Cardiac fibroblast (primary cell): ENCODE results near the gene STKLD1.

ENCODE experiments used
- DNase-seq, 2 donors: peaks; one replicate each; pipeline versions ENCODE4 v3.0.0 to v3.0.0-alpha.2; 2010; ENCODE audit warnings: low read depth in 2 of 2
- H3K4me3 ChIP-seq, 2 donors: replicated peaks in 1 of 2; 1 replicate in 1 of 2; 2 replicates in 1 of 2; pipeline ENCODE4 v1.5.1; 2011; ENCODE audit warnings: low read depth in 2 of 2, low read length in 2 of 2, mild to moderate bottlenecking in 2 of 2, moderate library complexity in 1 of 2
- TF ChIP-seq, protein P1 (sequence below): IDR thresholded peaks from one replicate; pipeline ENCODE4 v1.5.1; 2011; ENCODE audit warnings: low read depth, mild to moderate bottlenecking, low read length, inconsistent platforms

The STKLD1 gene

DNA sequence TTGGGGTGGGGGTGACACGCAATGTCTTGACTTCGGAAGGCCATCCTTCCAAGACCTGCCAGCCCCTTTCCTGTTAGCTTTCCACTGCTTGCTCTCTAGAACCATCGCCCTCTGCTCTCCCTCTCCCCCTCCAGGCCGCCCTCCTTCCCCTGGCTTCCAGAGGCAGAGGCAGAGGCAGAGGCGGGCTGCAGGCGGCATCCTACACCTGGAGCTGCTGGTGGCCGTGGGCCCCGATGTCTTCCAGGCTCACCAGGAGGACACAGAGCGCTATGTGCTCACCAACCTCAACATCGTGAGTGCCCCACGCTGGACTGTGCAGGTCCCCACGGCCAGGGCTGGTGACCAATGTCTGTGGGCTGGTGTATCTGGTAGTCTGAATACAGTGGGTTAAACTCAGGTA, 48.0 kb downstream of the STKLD1 start:
- H3K4me3 ChIP-seq, result no peak overlapping the region
- TF ChIP-seq, protein P1, sequence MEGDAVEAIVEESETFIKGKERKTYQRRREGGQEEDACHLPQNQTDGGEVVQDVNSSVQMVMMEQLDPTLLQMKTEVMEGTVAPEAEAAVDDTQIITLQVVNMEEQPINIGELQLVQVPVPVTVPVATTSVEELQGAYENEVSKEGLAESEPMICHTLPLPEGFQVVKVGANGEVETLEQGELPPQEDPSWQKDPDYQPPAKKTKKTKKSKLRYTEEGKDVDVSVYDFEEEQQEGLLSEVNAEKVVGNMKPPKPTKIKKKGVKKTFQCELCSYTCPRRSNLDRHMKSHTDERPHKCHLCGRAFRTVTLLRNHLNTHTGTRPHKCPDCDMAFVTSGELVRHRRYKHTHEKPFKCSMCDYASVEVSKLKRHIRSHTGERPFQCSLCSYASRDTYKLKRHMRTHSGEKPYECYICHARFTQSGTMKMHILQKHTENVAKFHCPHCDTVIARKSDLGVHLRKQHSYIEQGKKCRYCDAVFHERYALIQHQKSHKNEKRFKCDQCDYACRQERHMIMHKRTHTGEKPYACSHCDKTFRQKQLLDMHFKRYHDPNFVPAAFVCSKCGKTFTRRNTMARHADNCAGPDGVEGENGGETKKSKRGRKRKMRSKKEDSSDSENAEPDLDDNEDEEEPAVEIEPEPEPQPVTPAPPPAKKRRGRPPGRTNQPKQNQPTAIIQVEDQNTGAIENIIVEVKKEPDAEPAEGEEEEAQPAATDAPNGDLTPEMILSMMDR, result no peak
- no peak for DNase-seq

DNA sequence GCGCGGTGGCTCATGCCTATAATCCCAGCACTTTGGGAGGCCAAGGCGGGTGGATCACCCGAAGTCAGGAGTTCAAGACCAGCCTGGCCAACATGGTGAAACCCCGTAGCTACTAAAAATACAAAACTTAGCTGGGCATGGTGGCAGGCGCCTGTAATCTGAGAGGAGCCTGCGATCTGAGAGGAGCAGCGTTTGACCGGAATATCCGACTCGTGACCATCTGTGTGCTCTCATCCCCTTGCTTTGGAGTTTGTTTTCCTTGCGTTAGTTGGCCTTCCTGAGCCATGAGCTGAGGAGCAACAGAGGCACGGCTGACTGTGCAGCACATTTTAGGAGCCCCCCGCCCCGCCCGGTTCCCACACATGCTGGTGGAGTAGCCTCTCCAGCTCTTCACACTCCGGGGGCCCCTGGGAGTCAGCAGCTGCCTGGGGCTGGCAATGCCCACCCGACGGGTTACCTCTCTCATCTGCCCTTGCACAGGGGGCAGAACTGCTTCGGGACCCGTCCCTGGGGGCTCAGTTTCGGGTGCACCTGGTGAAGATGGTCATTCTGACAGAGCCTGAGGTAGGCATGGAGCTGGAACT, 49.0 kb downstream of the STKLD1 start:
- TF ChIP-seq, protein P1, result no peak
- no peak overlapping the region for H3K4me3 ChIP-seq
- no peak for DNase-seq

DNA sequence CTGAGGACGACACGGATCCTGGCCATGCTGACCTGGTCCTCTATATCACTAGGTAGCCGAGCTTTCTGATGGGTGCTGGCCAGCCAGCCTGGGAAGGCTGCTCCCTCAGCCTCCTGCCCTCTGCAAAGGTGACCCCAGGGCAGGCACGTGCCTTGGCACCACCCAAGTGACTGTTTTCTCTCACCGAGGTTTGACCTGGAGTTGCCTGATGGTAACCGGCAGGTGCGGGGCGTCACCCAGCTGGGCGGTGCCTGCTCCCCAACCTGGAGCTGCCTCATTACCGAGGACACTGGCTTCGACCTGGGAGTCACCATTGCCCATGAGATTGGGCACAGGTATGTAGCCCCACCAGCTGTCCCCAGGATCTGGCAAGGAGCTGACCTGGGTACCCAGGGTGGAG, 49.8 kb downstream of the STKLD1 start:
- no peak for DNase-seq
- TF ChIP-seq, protein P1, result no peak
- no peak overlapping the region for H3K4me3 ChIP-seq

DNA sequence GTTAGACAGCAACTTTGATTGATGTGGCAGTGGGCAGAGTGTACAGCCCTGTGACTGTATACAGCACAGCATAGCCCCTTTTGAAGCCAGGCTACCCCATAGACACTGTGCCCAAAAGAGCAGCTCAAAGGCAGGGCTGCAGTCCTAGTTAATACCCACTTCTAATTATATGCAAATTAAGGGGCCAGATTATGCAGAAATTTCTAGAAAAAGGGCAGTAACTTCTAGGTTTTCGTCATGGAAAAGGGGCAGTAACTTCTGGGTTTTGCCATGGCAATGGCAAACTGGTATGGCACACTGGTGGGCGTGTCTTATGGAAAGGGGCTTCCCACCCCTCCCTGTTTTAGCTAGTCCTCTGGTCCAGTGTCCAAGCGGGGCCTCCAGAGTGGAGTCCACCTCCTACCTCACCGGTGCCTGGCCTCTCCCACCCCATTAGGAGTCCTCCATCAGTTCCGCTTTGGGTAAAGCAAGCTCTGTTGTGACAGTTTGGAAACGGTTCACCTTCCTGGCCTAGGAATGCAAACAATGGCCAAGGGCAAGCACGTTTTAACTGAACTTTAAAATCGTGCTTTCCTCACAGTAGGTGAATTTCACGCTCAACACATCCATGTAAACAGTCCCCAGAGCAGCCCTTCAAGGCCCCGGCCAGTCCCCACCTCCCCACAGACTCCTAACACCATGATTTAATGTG, 51.6 kb downstream of the STKLD1 start:
- DNase-seq, result no peak
- TF ChIP-seq, protein P1, result no peak
- H3K4me3 ChIP-seq, result peak overlapping the region in 1 of 2 donors; percentile 29

DNA sequence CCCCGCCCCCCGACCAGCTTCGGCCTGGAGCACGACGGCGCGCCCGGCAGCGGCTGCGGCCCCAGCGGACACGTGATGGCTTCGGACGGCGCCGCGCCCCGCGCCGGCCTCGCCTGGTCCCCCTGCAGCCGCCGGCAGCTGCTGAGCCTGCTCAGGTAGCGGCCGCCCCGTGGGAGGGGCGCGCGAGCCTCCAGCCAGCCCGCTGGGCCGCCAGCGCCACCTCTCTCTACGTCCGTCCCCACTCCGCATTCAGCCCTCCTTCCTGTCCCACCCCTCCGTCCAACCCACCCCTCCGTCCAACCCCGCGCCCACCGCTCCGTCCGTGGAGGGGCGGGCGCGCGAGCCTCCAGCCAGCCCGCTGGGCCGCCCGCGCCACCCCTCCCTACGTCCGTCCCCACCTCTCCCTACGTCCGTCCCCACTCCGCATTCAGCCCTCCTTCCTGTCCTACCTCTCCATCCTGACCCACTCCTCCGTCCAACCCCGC, 52.5 kb downstream of the STKLD1 start:
- TF ChIP-seq, protein P1, result no peak
- DNase-seq, result peak in 1 of 2 donors; percentile 6
- H3K4me3 ChIP-seq, result peak overlapping the region in 1 of 2 donors; percentile 13

GRCh38 chr9:133429214-133429613, 53.0 kb downstream of the STKLD1 start:
- TF ChIP-seq, protein P1, result no peak
- H3K4me3 ChIP-seq, result no peak overlapping the region
- DNase-seq, result no peak
